Neural cell (in vitro differentiated cells): Measurements from ENCODE around the gene LEMD2. TPM values are rescaled to one million over a fixed set of nuclear protein-coding genes. Genes with fewer than 3 reads are reported as not detected.
"Not testable (repeated sequence)": the region's sequence is repeated elsewhere in the genome, so short reads cannot be mapped to it uniquely, and the experiment has no call there.

Source experiments
- H2AFZ ChIP-seq: fragments of 200-600, 300-800 bp; sonication (generic), shearing (Covaris generic); 2 replicates; pipeline ENCODE4 v1.6.0; 2014; ENCODE audit warnings: low read depth, mild to moderate bottlenecking, antibody characterized with exemption, low read length, moderate library complexity
- H3F3A ChIP-seq: fragments of 200-600 bp; shearing (Covaris generic); 2 replicates; pipeline ENCODE4 v1.6.1; 2016; ENCODE audit warnings: mild to moderate bottlenecking, moderate library complexity, mixed read lengths, antibody characterized with exemption, low read length; ENCODE audit not compliant: insufficient read depth, poor library complexity, severe bottlenecking
- H3K27ac ChIP-seq: fragments of 200-600, 300-800 bp; sonication (generic), shearing (Covaris generic); 2 replicates; pipeline ENCODE4 v1.5.1; 2014; ENCODE audit warnings: mild to moderate bottlenecking, low read length, moderate library complexity
- H3K27me3 ChIP-seq: fragments of 300-800, 200-600 bp; sonication (generic), shearing (Covaris generic); 2 replicates; pipeline ENCODE4 v1.6.0; 2014; ENCODE audit warnings: mild to moderate bottlenecking, low read depth, low read length, moderate library complexity; ENCODE audit not compliant: insufficient read depth
- H3K36me3 ChIP-seq: fragments of 300-800, 200-600 bp; sonication (generic), shearing (Covaris generic); 2 replicates; pipeline ENCODE4 v1.5.1; 2014; ENCODE audit warnings: mild to moderate bottlenecking, antibody characterized with exemption, low read length, moderate library complexity; ENCODE audit not compliant: insufficient read depth
- H3K4me2 ChIP-seq: fragments of 300-800, 200-600 bp; sonication (generic), shearing (Covaris generic); 2 replicates; pipeline ENCODE4 v1.6.0; 2014; ENCODE audit warnings: mild to moderate bottlenecking, low read length
- H3K4me3 ChIP-seq: fragments of 300-800, 200-600 bp; sonication (generic), shearing (Covaris generic); 2 replicates; pipeline ENCODE4 v1.5.1; 2014; ENCODE audit warnings: mild to moderate bottlenecking, low read length, moderate library complexity
- H3K79me2 ChIP-seq: fragments of 200-600 bp; shearing (Covaris generic); replicated peaks from 2 replicates; pipeline ENCODE4 v1.6.0; 2014; ENCODE audit warnings: mild to moderate bottlenecking, low read length, moderate library complexity; ENCODE audit not compliant: insufficient read depth
- H3K9ac ChIP-seq: fragments of 300-800, 200-600 bp; sonication (generic), shearing (Covaris generic); 2 replicates; pipeline ENCODE4 v1.6.1; 2016; ENCODE audit warnings: mild to moderate bottlenecking, low read length, mixed read lengths
- H3K9me2 ChIP-seq: fragments of 200-600 bp; shearing (Covaris generic); 2 replicates; pipeline ENCODE4 v1.6.1; 2016; ENCODE audit warnings: mild to moderate bottlenecking, low read length, mixed read lengths; ENCODE audit not compliant: insufficient read depth
- H3K9me3 ChIP-seq: fragments of 200-600, 300-800 bp; sonication (generic), shearing (Covaris generic); 2 replicates; pipeline ENCODE4 v1.6.1; 2016; ENCODE audit warnings: mild to moderate bottlenecking, mixed run types, low read length, moderate library complexity, mixed read lengths
- H4K20me1 ChIP-seq: fragments of 200-600 bp; shearing (Covaris generic); 2 replicates; pipeline ENCODE4 v1.6.1; 2016; ENCODE audit warnings: mild to moderate bottlenecking, mixed run types; ENCODE audit not compliant: insufficient read depth
- CTCF ChIP-seq: fragments of 450-650 bp; IDR thresholded peaks from 2 replicates; pipeline ENCODE4 v1.5.1; 2014; ENCODE audit warnings: antibody characterized with exemption, mild to moderate bottlenecking, moderate library complexity; ENCODE audit not compliant: poor library complexity, severe bottlenecking
- EP300 ChIP-seq: fragments of 450-650 bp; conservative IDR thresholded peaks from 2 replicates; pipeline ENCODE4 v1.6.1; 2014; ENCODE audit warnings: antibody characterized with exemption, mild to moderate bottlenecking, moderate library complexity; ENCODE audit not compliant: poor library complexity, severe bottlenecking
- EZH2 ChIP-seq: fragments of 200-600, 300-800 bp; shearing (Covaris generic), sonication (generic); IDR thresholded peaks from 2 replicates; pipeline ENCODE4 v1.6.1; 2014; ENCODE audit warnings: antibody characterized with exemption, low read length, borderline replicate concordance, mild to moderate bottlenecking; ENCODE audit not compliant: insufficient read depth, poor library complexity, severe bottlenecking
- MXI1 ChIP-seq: fragments of 450-650 bp; conservative IDR thresholded peaks from 2 replicates; pipeline ENCODE4 v1.6.1; 2014; ENCODE audit warnings: antibody characterized with exemption, mild to moderate bottlenecking; ENCODE audit not compliant: poor library complexity, severe bottlenecking
- POLR2AphosphoS5 ChIP-seq: IDR thresholded peaks from 2 replicates; pipeline ENCODE4 v1.6.1; 2012
- RAD21 ChIP-seq: fragments of 450-650 bp; conservative IDR thresholded peaks from 2 replicates; pipeline ENCODE4 v1.6.1; 2014; ENCODE audit warnings: antibody characterized with exemption, mild to moderate bottlenecking, moderate library complexity
- REST ChIP-seq: IDR thresholded peaks from 2 replicates; pipeline ENCODE4 v1.6.1; 2012; ENCODE audit warnings: borderline replicate concordance
- SMC3 ChIP-seq: fragments of 450-650 bp; conservative IDR thresholded peaks from 2 replicates; pipeline ENCODE4 v1.6.1; 2014; ENCODE audit warnings: antibody characterized with exemption, mild to moderate bottlenecking, moderate library complexity; ENCODE audit not compliant: poor library complexity
- TAF1 ChIP-seq: IDR thresholded peaks from 2 replicates; pipeline ENCODE4 v1.6.1; 2012; ENCODE audit warnings: low read depth
- polyA plus RNA-seq: library from polyadenylated mRNA; depleted of rRNA; stranded (reverse); fragments of >200 nt; gene quantifications from 2 replicates; pipeline ENCODE4 v1.2.3, GENCODE V29; 2014

LEMD2 gene
- polyA plus RNA-seq, 1 donor from 2014 or later, result 84.6 TPM

GRCh38 chr6:33833599-33833998, 44.7 kb upstream of the LEMD2 start:
- Histone ChIP-seq H3K4me3 (no peak overlapping the region), H3K9ac (no peak overlapping the region)
- TF ChIP-seq MXI1 (no peak), RAD21 (no peak), EZH2 (no peak), TAF1 (no peak), REST (no peak), EP300 (no peak), SMC3 (no peak), CTCF (no peak), POLR2AphosphoS5 (no peak)

GRCh38 chr6:33832831-33833230, 43.9 kb upstream of the LEMD2 start:
- not testable (repeated sequence) for H2AFZ ChIP-seq, H3K9ac ChIP-seq, H3K27ac ChIP-seq, H3K36me3 ChIP-seq, H3K9me3 ChIP-seq, H3K4me3 ChIP-seq, H3K4me2 ChIP-seq, H3K79me2 ChIP-seq, H3K27me3 ChIP-seq, H3K9me2 ChIP-seq, H3F3A ChIP-seq, H4K20me1 ChIP-seq

More at GRCh38 chr6:33833599-33833998, 44.7 kb upstream of the LEMD2 start:
- Histone ChIP-seq H4K20me1 (no peaks in the 10 kb centered on the region), H3K27ac (no peak overlapping the region), H3K4me2 (no peak overlapping the region), H3K79me2 (no peaks in the 10 kb centered on the region), H3K27me3 (no peaks in the 10 kb centered on the region), H3K9me3 (no peaks in the 10 kb centered on the region), H2AFZ (no peak overlapping the region), H3K36me3 (no peaks in the 10 kb centered on the region), H3K9me2 (no peaks in the 10 kb centered on the region), H3F3A (no peaks in the 10 kb centered on the region)

GRCh38 chr6:33831725-33832124, 42.8 kb upstream of the LEMD2 start:
- not testable (repeated sequence) for H3K36me3 ChIP-seq, H3K79me2 ChIP-seq, H3K27me3 ChIP-seq, H3K4me3 ChIP-seq, H3K9me3 ChIP-seq, H3K9me2 ChIP-seq, H2AFZ ChIP-seq, H3K4me2 ChIP-seq, H4K20me1 ChIP-seq, H3F3A ChIP-seq, H3K9ac ChIP-seq, H3K27ac ChIP-seq
